SK-N-MC (cell line): ENCODE results near the gene TVP23A.

Experiments
- EZH2 ChIP-seq: fragments of 200-600 bp; sonication (generic); IDR thresholded peaks from one replicate; pipeline ENCODE4 v1.6.1; 2017; ENCODE audit warnings: antibody characterized with exemption
- FOXP2 ChIP-seq: optimal IDR thresholded peaks from 2 replicates; pipeline ENCODE3; 2011; ENCODE audit warnings: mild to moderate bottlenecking, moderate library complexity; ENCODE audit not compliant: insufficient read depth; ENCODE audit errors: extremely low read length, control extremely low read depth
- POLR2AphosphoS5 ChIP-seq: IDR thresholded peaks from 2 replicates; pipeline ENCODE4 v1.6.1; 2012; ENCODE audit warnings: mild to moderate bottlenecking, low read depth, low read length, borderline replicate concordance

DNA sequence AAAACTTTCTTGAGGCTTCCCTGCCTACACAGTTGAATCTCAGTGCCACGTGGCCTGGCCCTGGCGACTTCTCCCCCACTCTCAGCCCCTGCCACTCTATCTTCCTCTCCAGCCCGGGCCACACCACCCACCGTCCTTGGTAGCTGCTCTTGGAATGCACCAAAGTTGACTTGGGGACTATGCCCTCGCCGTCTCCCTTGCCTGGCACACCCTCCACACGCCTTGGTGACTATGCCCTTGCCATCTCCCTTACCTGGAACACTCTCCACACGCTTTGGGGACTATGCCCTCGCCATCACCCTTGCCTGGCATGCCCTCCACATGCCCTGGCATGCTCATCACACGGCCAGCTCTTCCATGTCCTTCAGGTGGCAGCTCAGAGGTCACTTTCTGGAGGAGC, 15.5 kb upstream of the TVP23A start:
- no peak for TF ChIP-seq POLR2AphosphoS5
- TF ChIP-seq EZH2: no peak
- no peak for TF ChIP-seq FOXP2
